HG02852 (cell line): ENCODE measurements around the gene NYAP2.

Experiments used
- ATAC-seq: cut with Tn5 transposase; IDR thresholded peaks from one replicate; pipeline ENCODE4 v1.9.1; 2021; ENCODE audit warnings: mild to moderate bottlenecking, moderate library complexity; ENCODE audit not compliant: unreplicated experiment

NYAP2 gene

GRCh38 chr2:225399504-225399903 is at the start of gene NYAP2:
NYAP2 (plus strand) TSS chr2:225399710; CDS start chr2:225408881, 9,171 bp downstream.
- no peak for ATAC-seq

GRCh38 chr2:225353579-225354085 is 45.9 kb upstream of the NYAP2 start:
- no peak for ATAC-seq

GRCh38 chr2:225354281-225354774 is 45.2 kb upstream of the NYAP2 start:
- ATAC-seq: no peak

- no peak for ATAC-seq
Measured at GRCh38 chr2:225355788-225356187, 43.7 kb upstream of the NYAP2 start.

- ATAC-seq: no peak
Measured at GRCh38 chr2:225366731-225367130, 32.8 kb upstream of the NYAP2 start.

- ATAC-seq: no peak
Measured at GRCh38 chr2:225367482-225367881, 32.0 kb upstream of the NYAP2 start.

GRCh38 chr2:225378984-225379383 is 20.5 kb upstream of the NYAP2 start:
- no peak for ATAC-seq

GRCh38 chr2:225379856-225380255 is 19.7 kb upstream of the NYAP2 start:
- no peak for ATAC-seq

GRCh38 chr2:225381609-225382008 is 17.9 kb upstream of the NYAP2 start:
- no peak for ATAC-seq

- ATAC-seq: no peak
Measured at GRCh38 chr2:225398372-225398771, 1.1 kb upstream of the NYAP2 start.

- no peak for ATAC-seq
Measured at GRCh38 chr2:225400060-225400511, 576 bp downstream of the NYAP2 start.

- ATAC-seq: no peak
Measured at GRCh38 chr2:225400546-225401400, 1.3 kb downstream of the NYAP2 start.

GRCh38 chr2:225402210-225402776 is 2.8 kb downstream of the NYAP2 start:
- ATAC-seq: no peak

GRCh38 chr2:225411452-225411851 is 11.9 kb downstream of the NYAP2 start:
- no peak for ATAC-seq

GRCh38 chr2:225413786-225414185 is 14.3 kb downstream of the NYAP2 start:
- ATAC-seq: no peak

- ATAC-seq: no peak
Measured at GRCh38 chr2:225414902-225415301, 15.4 kb downstream of the NYAP2 start.

GRCh38 chr2:225415341-225415740 is 15.8 kb downstream of the NYAP2 start:
- no peak for ATAC-seq

GRCh38 chr2:225415792-225416191 is 16.3 kb downstream of the NYAP2 start:
- no peak for ATAC-seq

- ATAC-seq: no peak
Measured at GRCh38 chr2:225416616-225417367, 17.3 kb downstream of the NYAP2 start.

GRCh38 chr2:225419033-225419432 is 19.5 kb downstream of the NYAP2 start:
- ATAC-seq: no peak

- ATAC-seq: no peak
Measured at GRCh38 chr2:225422145-225422544, 22.6 kb downstream of the NYAP2 start.
